ENCODE data around the gene DISC1.
A peak's percentile ranks its signal among the peaks of the same experiment; 100 is the strongest.

Gene DISC1

GRCh38 chr1:232005300-232005699 is 378.7 kb downstream of the DISC1 start:
- no peak for DNase-seq (ENCODE audit: low read depth)

GRCh38 chr1:232009741-232010140 is 383.2 kb downstream of the DISC1 start:
- DNase-seq (ENCODE audit: low read depth), result no peak

GRCh38 chr1:232011961-232012360 is 385.4 kb downstream of the DISC1 start:
- DNase-seq (ENCODE audit: low read depth), result peak; percentile 45

- DNase-seq (ENCODE audit: low read depth), result peak; percentile 72
Measured at GRCh38 chr1:232012773-232013386, 386.3 kb downstream of the DISC1 start.

- DNase-seq (ENCODE audit: low read depth), result no peak
Measured at GRCh38 chr1:232014941-232015340, 388.4 kb downstream of the DISC1 start.

- peak; percentile 57 for DNase-seq (ENCODE audit: low read depth)
Measured at GRCh38 chr1:232016616-232017015, 390.0 kb downstream of the DISC1 start.

GRCh38 chr1:232017057-232017456 is 390.5 kb downstream of the DISC1 start:
- DNase-seq (ENCODE audit: low read depth), result no peak

- DNase-seq (ENCODE audit: low read depth), result no peak
Measured at GRCh38 chr1:232017759-232018158, 391.2 kb downstream of the DISC1 start.

GRCh38 chr1:232018231-232019025 is 391.8 kb downstream of the DISC1 start:
- DNase-seq (ENCODE audit: low read depth), result peak; percentile 33

- no peak for DNase-seq (ENCODE audit: low read depth)
Measured at GRCh38 chr1:232019026-232019340, 392.4 kb downstream of the DISC1 start.

GRCh38 chr1:232020352-232020751 is 393.8 kb downstream of the DISC1 start:
- no peak for DNase-seq (ENCODE audit: low read depth)

- DNase-seq (ENCODE audit: low read depth), result no peak
Measured at GRCh38 chr1:232029315-232029714, 402.7 kb downstream of the DISC1 start.

GRCh38 chr1:232031156-232031555 is 404.6 kb downstream of the DISC1 start:
- DNase-seq (ENCODE audit: low read depth), result no peak

- DNase-seq (ENCODE audit: low read depth), result no peak
Measured at GRCh38 chr1:232033285-232033684, 406.7 kb downstream of the DISC1 start.

GRCh38 chr1:232034556-232034955 is 408.0 kb downstream of the DISC1 start:
- DNase-seq (ENCODE audit: low read depth), result no peak

- DNase-seq (ENCODE audit: low read depth), result no peak
Measured at GRCh38 chr1:232036181-232036933, 409.8 kb downstream of the DISC1 start.

- DNase-seq (ENCODE audit: low read depth), result no peak
Measured at GRCh38 chr1:232037774-232038388, 411.3 kb downstream of the DISC1 start.

GRCh38 chr1:232038706-232039677 is 412.4 kb downstream of the DISC1 start:
- peak; percentile 33 for DNase-seq (ENCODE audit: low read depth)

- no peak for DNase-seq (ENCODE audit: low read depth)
Measured at GRCh38 chr1:232040260-232040659, 413.7 kb downstream of the DISC1 start.

GRCh38 chr1:232044728-232045127 is 418.1 kb downstream of the DISC1 start:
- no peak for DNase-seq (ENCODE audit: low read depth)
